Measurements from ENCODE around the gene WDR72. TPM values are rescaled to one million over a fixed set of nuclear protein-coding genes. Genes with fewer than 3 reads are reported as not detected.
A peak's percentile ranks its signal among the peaks of the same experiment; 100 is the strongest.
"Not testable (repeated sequence)": the region's sequence is repeated elsewhere in the genome, so short reads cannot be mapped to it uniquely, and the experiment has no call there.

The WDR72 gene
- total RNA-seq, 1 donor from 2014 or later = under 0.01 TPM

DNA sequence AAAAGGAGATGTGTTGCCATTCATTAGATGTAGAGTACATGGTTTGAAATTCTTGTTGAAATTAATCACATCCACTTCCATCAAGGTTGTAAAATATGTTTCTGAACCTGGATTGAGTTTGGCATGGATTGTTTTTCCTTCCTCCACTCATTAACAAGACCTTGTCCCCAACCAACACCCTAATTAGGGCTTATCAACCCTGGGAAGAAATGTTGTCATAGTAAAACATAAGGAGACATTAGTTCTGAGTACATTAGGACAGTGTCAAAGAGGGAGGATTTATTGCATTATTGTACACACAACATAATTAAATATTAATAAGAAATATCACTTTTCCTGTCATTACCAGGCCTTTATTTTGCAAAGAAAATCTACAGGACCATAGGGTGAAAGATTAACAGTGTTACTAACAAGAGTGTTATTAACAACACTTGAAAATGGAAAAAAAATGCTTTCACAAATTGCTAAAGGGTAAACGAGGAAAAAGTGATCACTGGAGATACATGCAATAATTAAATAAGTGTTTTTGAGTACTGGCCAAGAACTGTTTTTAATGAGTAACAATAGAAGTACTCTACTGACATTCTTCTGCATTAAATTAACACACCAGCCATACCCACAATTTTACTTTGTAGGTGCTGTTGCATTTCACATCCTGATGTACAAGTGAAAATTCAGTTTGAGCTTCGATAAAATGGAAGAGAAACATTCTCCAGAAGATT, 30.4 kb upstream of the WDR72 start:
- Histone ChIP-seq H3K27me3 (ENCODE audit: control insufficient read depth, insufficient read depth, low read length) (no peaks in the 10 kb centered on the region), H3K4me3 (ENCODE audit: low read depth, low read length) (no peak overlapping the region), H3K36me3 (ENCODE audit: control insufficient read depth, insufficient read depth, low read length) (no peaks in the 10 kb centered on the region)
- TF ChIP-seq, protein P1, sequence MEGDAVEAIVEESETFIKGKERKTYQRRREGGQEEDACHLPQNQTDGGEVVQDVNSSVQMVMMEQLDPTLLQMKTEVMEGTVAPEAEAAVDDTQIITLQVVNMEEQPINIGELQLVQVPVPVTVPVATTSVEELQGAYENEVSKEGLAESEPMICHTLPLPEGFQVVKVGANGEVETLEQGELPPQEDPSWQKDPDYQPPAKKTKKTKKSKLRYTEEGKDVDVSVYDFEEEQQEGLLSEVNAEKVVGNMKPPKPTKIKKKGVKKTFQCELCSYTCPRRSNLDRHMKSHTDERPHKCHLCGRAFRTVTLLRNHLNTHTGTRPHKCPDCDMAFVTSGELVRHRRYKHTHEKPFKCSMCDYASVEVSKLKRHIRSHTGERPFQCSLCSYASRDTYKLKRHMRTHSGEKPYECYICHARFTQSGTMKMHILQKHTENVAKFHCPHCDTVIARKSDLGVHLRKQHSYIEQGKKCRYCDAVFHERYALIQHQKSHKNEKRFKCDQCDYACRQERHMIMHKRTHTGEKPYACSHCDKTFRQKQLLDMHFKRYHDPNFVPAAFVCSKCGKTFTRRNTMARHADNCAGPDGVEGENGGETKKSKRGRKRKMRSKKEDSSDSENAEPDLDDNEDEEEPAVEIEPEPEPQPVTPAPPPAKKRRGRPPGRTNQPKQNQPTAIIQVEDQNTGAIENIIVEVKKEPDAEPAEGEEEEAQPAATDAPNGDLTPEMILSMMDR (IDR thresholded peaks at IDR 0.05; ENCODE audit: insufficient read depth, low read length, severe bottlenecking) = no peak
- no peak for DNase-seq (ENCODE audit: low read depth)
- FAIRE-seq = no peak

DNA sequence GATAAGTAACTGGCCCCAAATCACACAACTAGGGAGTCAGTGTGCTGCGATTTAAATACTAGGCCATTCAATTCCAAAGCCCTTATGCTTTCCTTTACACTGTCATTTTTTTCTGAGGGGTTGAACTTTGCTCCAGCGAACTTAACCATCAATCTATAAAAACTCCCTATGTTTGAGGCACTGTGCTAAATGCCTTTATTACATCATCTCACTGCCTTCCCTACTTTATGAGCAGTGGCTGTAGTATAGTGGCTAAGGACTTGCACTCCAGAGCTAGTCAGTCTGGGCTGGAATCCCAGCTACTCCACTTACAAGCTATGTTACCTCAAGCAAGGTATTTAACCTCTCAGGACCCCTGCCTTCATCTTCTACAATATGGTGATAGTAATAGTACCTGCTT, 26.9 kb upstream of the WDR72 start:
- TF ChIP-seq, protein P1 (IDR thresholded peaks at IDR 0.05; ENCODE audit: insufficient read depth, low read length, severe bottlenecking) = no peak
- H3K4me3 ChIP-seq (ENCODE audit: low read depth, low read length) = no peak overlapping the region
- H3K36me3 ChIP-seq (ENCODE audit: control insufficient read depth, insufficient read depth, low read length) = no peaks in the 10 kb centered on the region
- no peak for DNase-seq (ENCODE audit: low read depth)
- no peak for FAIRE-seq
- no peaks in the 10 kb centered on the region for H3K27me3 ChIP-seq (ENCODE audit: control insufficient read depth, insufficient read depth, low read length)

DNA sequence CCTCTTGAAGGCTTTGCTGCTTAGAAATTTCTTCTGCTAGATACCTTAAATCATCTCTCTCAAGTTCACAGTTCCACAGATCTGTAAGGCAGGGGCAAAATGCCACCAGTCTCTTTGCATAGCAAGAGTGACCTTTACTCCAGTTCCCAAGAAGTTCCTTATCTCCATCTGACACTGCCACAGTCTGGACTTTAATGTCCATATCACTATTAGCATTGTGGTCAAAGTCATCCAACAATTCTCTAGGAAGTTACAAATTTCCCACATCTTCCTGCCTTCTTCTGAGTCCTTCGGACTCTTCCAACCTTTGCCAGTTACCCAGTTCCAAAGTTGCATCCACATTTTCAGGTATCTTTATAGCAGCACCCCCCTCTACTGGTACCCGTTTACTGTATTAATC, 25.8 kb upstream of the WDR72 start:
- not testable (repeated sequence) for FAIRE-seq; DNase-seq (ENCODE audit: low read depth); H3K4me3 ChIP-seq (ENCODE audit: low read depth, low read length); H3K27me3 ChIP-seq (ENCODE audit: control insufficient read depth, insufficient read depth, low read length); H3K36me3 ChIP-seq (ENCODE audit: control insufficient read depth, insufficient read depth, low read length)

DNA sequence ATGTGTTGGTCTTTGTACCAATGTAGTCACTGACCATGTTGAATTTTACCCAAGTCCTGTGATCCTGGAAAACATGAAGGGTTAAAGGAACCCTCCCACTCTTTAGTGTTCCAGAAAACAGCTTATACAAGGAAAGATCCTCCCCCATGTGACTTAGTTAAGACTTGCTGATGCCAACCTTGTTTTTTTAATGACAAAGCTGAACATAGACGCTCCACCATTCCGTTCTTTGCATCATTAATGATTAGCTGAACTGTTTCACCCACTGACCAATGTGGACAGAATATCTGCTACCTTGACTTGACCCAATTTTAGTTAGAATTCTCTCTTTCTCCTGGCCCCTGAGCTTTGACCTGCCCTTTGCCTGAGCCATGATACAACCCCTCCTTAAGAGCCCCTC, 3.5 kb upstream of the WDR72 start:
- DNase-seq (ENCODE audit: low read depth) (no peak), FAIRE-seq (no peak)
- TF ChIP-seq, protein P1 (IDR thresholded peaks at IDR 0.05; ENCODE audit: insufficient read depth, low read length, severe bottlenecking) = no peak
- no peak overlapping the region for H3K4me3 ChIP-seq (ENCODE audit: low read depth, low read length)
- no peaks in the 10 kb centered on the region for H3K36me3 ChIP-seq (ENCODE audit: control insufficient read depth, insufficient read depth, low read length)
- no peaks in the 10 kb centered on the region for H3K27me3 ChIP-seq (ENCODE audit: control insufficient read depth, insufficient read depth, low read length)

DNA sequence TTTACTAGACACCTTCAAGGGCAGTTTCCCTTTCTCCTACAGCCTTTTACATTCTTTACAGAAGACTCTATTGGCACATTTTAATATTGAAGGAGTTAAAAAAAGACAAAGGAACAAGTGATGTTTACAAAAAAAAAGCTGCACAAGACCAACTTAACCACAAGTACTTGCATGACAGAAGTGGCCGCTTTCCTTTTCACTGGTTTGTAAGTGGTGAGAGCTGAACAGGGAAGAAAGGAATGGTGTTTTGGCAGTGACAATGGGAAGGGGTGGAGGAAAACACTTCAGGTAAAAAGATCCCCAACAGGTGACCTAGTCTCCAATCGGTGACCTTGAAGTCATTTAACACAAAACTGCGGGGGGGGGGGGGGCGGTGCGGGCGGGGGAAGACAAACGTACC, 1.1 kb downstream of the WDR72 start:
- Histone ChIP-seq H3K36me3 (ENCODE audit: control insufficient read depth, insufficient read depth, low read length) (no peaks in the 10 kb centered on the region), H3K4me3 (ENCODE audit: low read depth, low read length) (no peak overlapping the region), H3K27me3 (ENCODE audit: control insufficient read depth, insufficient read depth, low read length) (no peaks in the 10 kb centered on the region)
- FAIRE-seq (no peak), DNase-seq (ENCODE audit: low read depth) (no peak)
- TF ChIP-seq, protein P1 (IDR thresholded peaks at IDR 0.05; ENCODE audit: insufficient read depth, low read length, severe bottlenecking) = no peak

DNA sequence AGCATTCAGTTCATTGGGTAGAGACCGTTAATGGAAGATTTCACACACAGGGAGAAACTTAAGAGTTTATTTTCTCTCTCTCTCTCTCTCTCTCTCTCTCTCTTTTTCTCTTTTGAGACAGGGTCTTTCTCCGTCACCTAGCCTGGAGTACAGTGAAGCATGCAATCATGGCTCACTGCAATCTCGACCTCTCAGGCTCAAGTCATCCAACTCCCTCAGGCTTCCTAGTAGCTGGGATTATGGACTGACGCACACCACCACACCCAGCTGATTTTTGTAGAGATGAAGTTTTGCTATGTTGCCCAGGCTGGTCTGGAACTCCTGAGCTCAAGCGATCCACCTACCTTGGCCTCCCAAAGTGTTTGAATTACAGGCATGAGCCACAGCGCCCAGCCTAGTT, 1.6 kb downstream of the WDR72 start:
- Histone ChIP-seq H3K27me3 (ENCODE audit: control insufficient read depth, insufficient read depth, low read length) (no peaks in the 10 kb centered on the region), H3K4me3 (ENCODE audit: low read depth, low read length) (no peak overlapping the region), H3K36me3 (ENCODE audit: control insufficient read depth, insufficient read depth, low read length) (no peaks in the 10 kb centered on the region)
- DNase-seq (ENCODE audit: low read depth) (peak; percentile 32), FAIRE-seq (no peak)
- TF ChIP-seq, protein P1 (IDR thresholded peaks at IDR 0.05; ENCODE audit: insufficient read depth, low read length, severe bottlenecking) = no peak
